PC-9 (cell line): ENCODE measurements around the gene CNPPD1. TPM values are rescaled to one million over a fixed set of nuclear protein-coding genes. Genes with fewer than 3 reads are reported as not detected.

Experiments
- Bru-seq: library from RNA; stranded (reverse); fragments of 400-500 nt; gene quantifications from one replicate; lab custom pipeline; 2021; lab: Mats Ljungman, UMichigan
- BruChase-seq, 2 experiments: library from RNA; stranded (reverse); fragments of 400-500 nt; gene quantifications; one replicate each; lab custom pipeline; 2021; lab: Mats Ljungman, UMichigan
- BruUV-seq: library from RNA; stranded (reverse); fragments of 400-500 nt; replicated peaks from 2 replicates; lab custom pipeline; 2021; lab: Mats Ljungman, UMichigan
- CTCF ChIA-PET: fragments of 300-600 bp; sonication (Branson Sonifier 250); formaldehyde crosslinking; loops from one replicate; lab custom pipeline; 2022; ENCODE audit warnings: antibody characterized with exemption; lab: Charles Lee
- POLR2A ChIA-PET: fragments of 300-600 bp; sonication (Branson Sonifier 250); formaldehyde crosslinking; loops from one replicate; lab custom pipeline; 2022; ENCODE audit warnings: antibody characterized with exemption; ENCODE audit not compliant: unreplicated experiment; lab: Charles Lee
- DNase-seq, 2 experiments: peaks; one replicate each; pipeline versions ENCODE4 v3.0.0 to v3.0.0-alpha.2; 2015 to 2022; ENCODE audit warnings: mixed read lengths in 1 of 2
- H2AFZ ChIP-seq: fragments of 200-600 bp; sonication (generic); 2 replicates; pipeline ENCODE4 v1.8.1; 2017; ENCODE audit warnings: antibody characterized with exemption
- H3F3A ChIP-seq: fragments of 200-600 bp; sonication (generic); 2 replicates; pipeline ENCODE4 v1.8.1; 2017; ENCODE audit warnings: antibody characterized with exemption, mild to moderate bottlenecking, low read depth; ENCODE audit not compliant: insufficient read depth
- H3K27ac ChIP-seq: fragments of 200-600 bp; sonication (generic); 2 replicates; pipeline ENCODE4 v1.6.1; 2016; ENCODE audit warnings: mixed run types
- H3K27me3 ChIP-seq: fragments of 200-600 bp; sonication (generic); 2 replicates; pipeline ENCODE4 v1.6.1; 2016; ENCODE audit warnings: low read depth, mixed run types; ENCODE audit not compliant: insufficient read depth
- H3K36me3 ChIP-seq: fragments of 200-600 bp; sonication (generic); 2 replicates; pipeline ENCODE4 v1.6.1; 2016; ENCODE audit warnings: low read depth, mixed run types
- H3K4me1 ChIP-seq: fragments of 200-600 bp; sonication (generic); replicated peaks from 2 replicates; pipeline ENCODE4 v1.6.1; 2016; ENCODE audit warnings: mixed run types; ENCODE audit not compliant: insufficient read depth
- H3K4me2 ChIP-seq: fragments of 200-600 bp; sonication (generic); 2 replicates; pipeline ENCODE4 v1.6.1; 2017; ENCODE audit warnings: mixed run types
- H3K4me3 ChIP-seq: fragments of 200-600 bp; sonication (generic); 2 replicates; pipeline ENCODE4 v1.6.1; 2016; ENCODE audit warnings: mixed run types
- H3K79me2 ChIP-seq: fragments of 200-600 bp; sonication (generic); 2 replicates; pipeline ENCODE4 v1.6.1; 2017; ENCODE audit warnings: low read depth, mixed run types
- H3K9me2 ChIP-seq: fragments of 200-600 bp; sonication (generic); 2 replicates; pipeline ENCODE4 v1.8.1; 2017; ENCODE audit warnings: mild to moderate bottlenecking; ENCODE audit not compliant: insufficient read depth
- H3K9me3 ChIP-seq: fragments of 200-600 bp; sonication (generic); 2 replicates; pipeline ENCODE4 v1.8.1; 2016; ENCODE audit warnings: low read depth; ENCODE audit not compliant: insufficient read depth
- H4K20me1 ChIP-seq: fragments of 200-600 bp; sonication (generic); 2 replicates; pipeline ENCODE4 v1.8.1; 2017; ENCODE audit not compliant: insufficient read depth
- CTCF ChIP-seq: fragments of 200-600 bp; sonication (generic); conservative IDR thresholded peaks from 2 replicates; pipeline ENCODE4 v1.6.1; 2017; ENCODE audit warnings: mixed run types, antibody characterized with exemption, mild to moderate bottlenecking, moderate library complexity
- EZH2 ChIP-seq: fragments of 200-600 bp; sonication (generic); IDR thresholded peaks from 2 replicates; pipeline ENCODE4 v1.8.0; 2017; ENCODE audit warnings: antibody characterized with exemption, low read depth
- intact Hi-C: fragments of 100-400 bp; cut with micrococcal nuclease; formaldehyde crosslinking; loops from one replicate; pipeline ENCODE4 v1.10.0; 2022; ENCODE audit not compliant: unreplicated experiment
- long read RNA-seq: library from polyadenylated mRNA; stranded (forward); transcript quantifications from one replicate; pipeline ENCODE4 v2.0.0, GENCODE V29; 2022
- total RNA-seq: library from RNA; stranded (reverse); gene quantifications from 2 replicates; pipeline ENCODE4 v1.2.3, GENCODE V29; 2021

The CNPPD1 gene
- total RNA-seq = 36.5 and 37.1 TPM in 2 replicates
- Bru-seq, nascent RNA = percentile 61 among the genes with signal in this experiment
- BruChase-seq, experiment 1, labeled RNA remaining after a 2-hour chase = percentile 70 among the genes with signal in this experiment
- BruChase-seq, experiment 2, labeled RNA remaining after a 6-hour chase = percentile 85 among the genes with signal in this experiment
- long read RNA-seq, transcript CNPPD1-201 (8 exons, 2,060 nt) = major isoform, 49 of 86 reads
- long read RNA-seq, partial matches to known transcripts = 12 of 86 reads
- long read RNA-seq, other reads (novel, unspliced or antisense) = 23 of 86 reads

- ChIA-PET CTCF (interaction anchor here (0.6 to 1.6 kb wide), 3 partner anchors 42 to 517 kb away, joined by 5 to 10 read pairs (median 5); partner anchors contain the start of genes ABCB6, BCS1L and ZNF142), POLR2A (interaction anchor here (0.6 to 1.0 kb wide), 8 partner anchors 29 to 322 kb away, joined by 3 to 9 read pairs (median 4); partner anchors contain the start of genes ANKZF1 and ATG9A)
- DNase-seq = peak; percentile 68 to 93
- Histone ChIP-seq H3K4me2 (peak within 1 kb of the TSS; percentile 83), H3K27ac (peak within 1 kb of the TSS; percentile 77), H3K4me1 (peaks cover 19% of the 10 kb centered on the region), H3K36me3 (peaks cover 19% of the 10 kb centered on the region; the same call in 1 of the 2 replicates), H2AFZ (peak within 1 kb of the TSS; percentile 91), H4K20me1 (no peaks in the 10 kb centered on the region; the same call in 1 of the 2 replicates), H3F3A (peaks cover 23% of the 10 kb centered on the region), H3K4me3 (peak within 1 kb of the TSS; percentile 95), H3K79me2 (peaks cover 39% of the 10 kb centered on the region), H3K9me2 (no peaks in the 10 kb centered on the region), H3K9me3 (no peaks in the 10 kb centered on the region), H3K27me3 (no peaks in the 10 kb centered on the region)
- intact Hi-C loops = loop anchor here (1.0 to 5.0 kb wide), 8 partner anchors 17 to 212 kb away; partner anchors contain the start of genes ABCB6, NHEJ1 and ZFAND2B
- TF ChIP-seq CTCF = no peak
- BruUV-seq = TSS peak; percentile 26
Measured at GRCh38 chr2:219176818-219177551, at the start of gene CNPPD1. Gene CNPPD1 (minus strand): TSS chr2:219176925. CDS start chr2:219176828, 97 bp downstream.

GRCh38 chr2:219225350-219225749 lies 48.6 kb upstream of the CNPPD1 start:
- Histone ChIP-seq H3K9me2 (no peaks in the 10 kb centered on the region), H3F3A (peaks cover 2% of the 10 kb centered on the region), H3K27me3 (no peaks in the 10 kb centered on the region), H3K36me3 (no peaks in the 10 kb centered on the region), H3K4me1 (peaks cover 8% of the 10 kb centered on the region; the same call in 1 of the 2 replicates), H3K79me2 (peaks cover 18% of the 10 kb centered on the region), H3K27ac (no peak overlapping the region), H3K4me2 (no peak overlapping the region), H3K4me3 (no peak overlapping the region), H3K9me3 (no peaks in the 10 kb centered on the region), H4K20me1 (no peaks in the 10 kb centered on the region), H2AFZ (no peak overlapping the region)
- TF ChIP-seq EZH2 = no peak
- TF ChIP-seq CTCF = no peak
- ChIA-PET CTCF (no interaction called here), POLR2A (no interaction called here)
- no peak for DNase-seq
- intact Hi-C loops = no loop called here
- BruUV-seq = no TSS peak

GRCh38 chr2:219223831-219224610 lies 47.3 kb upstream of the CNPPD1 start:
- peaks cover 16% of the 10 kb centered on the region for H3K79me2 ChIP-seq
- TF ChIP-seq CTCF (no peak), EZH2 (no peak)
- H3K4me3 ChIP-seq = no peak overlapping the region
- H3K27me3 ChIP-seq = no peaks in the 10 kb centered on the region
- intact Hi-C loops = no loop called here
- H3K4me1 ChIP-seq = peaks cover 8% of the 10 kb centered on the region; the same call in 1 of the 2 replicates
- H2AFZ ChIP-seq = no peak overlapping the region
- ChIA-PET POLR2A (no interaction called here), CTCF (no interaction called here)
- DNase-seq = no peak
- no peaks in the 10 kb centered on the region for H3K36me3 ChIP-seq
- no TSS peak for BruUV-seq
- no peaks in the 10 kb centered on the region for H4K20me1 ChIP-seq
- no peaks in the 10 kb centered on the region for H3K9me2 ChIP-seq
- H3K9me3 ChIP-seq = no peaks in the 10 kb centered on the region
- peaks cover 8% of the 10 kb centered on the region; the same call in 1 of the 2 replicates for H3F3A ChIP-seq
- H3K27ac ChIP-seq = no peak overlapping the region
- no peak overlapping the region for H3K4me2 ChIP-seq
